Measurements from ENCODE around the gene ZNF417. TPM values are rescaled to one million over a fixed set of nuclear protein-coding genes. Genes with fewer than 3 reads are reported as not detected.
A peak's percentile ranks its signal among the peaks of the same experiment; 100 is the strongest.
"Not testable (repeated sequence)": the region's sequence is repeated elsewhere in the genome, so short reads cannot be mapped to it uniquely, and the experiment has no call there.

The ZNF417 gene
- total RNA-seq, 4 donors from 2014 or later, result 15.0 to 50.1 (median 20.7) TPM

DNA sequence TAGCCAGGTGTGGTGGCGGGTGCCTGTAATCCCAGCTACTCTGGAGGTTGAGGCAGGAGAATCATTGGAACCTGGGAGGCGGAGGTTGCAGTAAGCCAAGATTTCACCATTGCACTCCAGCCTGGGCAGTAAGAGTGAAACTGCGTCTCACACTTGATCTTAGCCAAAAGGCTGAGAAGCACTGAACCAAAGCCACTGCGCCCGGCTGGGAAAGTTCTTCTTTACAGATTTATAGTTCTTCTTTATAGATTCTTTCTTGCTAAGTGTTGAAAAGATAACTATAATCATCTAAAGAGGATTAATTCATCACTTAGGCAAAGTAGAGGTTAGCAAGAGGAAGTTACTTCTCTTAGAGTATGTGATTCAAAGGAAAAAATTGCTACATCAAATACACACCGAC, 11.1 kb downstream of the ZNF417 start:
- no peaks in the 10 kb centered on the region for H3K4me1 ChIP-seq
- no peaks in the 10 kb centered on the region for H3K27me3 ChIP-seq
- intact Hi-C loops (cut with DNase I; ENCODE audit: low total_unique reads), result no loop called here
- DNase-seq, result no peak
- no peak for TF ChIP-seq POLR2A (IDR thresholded peaks at IDR 0.05)
- TF ChIP-seq, protein P1, sequence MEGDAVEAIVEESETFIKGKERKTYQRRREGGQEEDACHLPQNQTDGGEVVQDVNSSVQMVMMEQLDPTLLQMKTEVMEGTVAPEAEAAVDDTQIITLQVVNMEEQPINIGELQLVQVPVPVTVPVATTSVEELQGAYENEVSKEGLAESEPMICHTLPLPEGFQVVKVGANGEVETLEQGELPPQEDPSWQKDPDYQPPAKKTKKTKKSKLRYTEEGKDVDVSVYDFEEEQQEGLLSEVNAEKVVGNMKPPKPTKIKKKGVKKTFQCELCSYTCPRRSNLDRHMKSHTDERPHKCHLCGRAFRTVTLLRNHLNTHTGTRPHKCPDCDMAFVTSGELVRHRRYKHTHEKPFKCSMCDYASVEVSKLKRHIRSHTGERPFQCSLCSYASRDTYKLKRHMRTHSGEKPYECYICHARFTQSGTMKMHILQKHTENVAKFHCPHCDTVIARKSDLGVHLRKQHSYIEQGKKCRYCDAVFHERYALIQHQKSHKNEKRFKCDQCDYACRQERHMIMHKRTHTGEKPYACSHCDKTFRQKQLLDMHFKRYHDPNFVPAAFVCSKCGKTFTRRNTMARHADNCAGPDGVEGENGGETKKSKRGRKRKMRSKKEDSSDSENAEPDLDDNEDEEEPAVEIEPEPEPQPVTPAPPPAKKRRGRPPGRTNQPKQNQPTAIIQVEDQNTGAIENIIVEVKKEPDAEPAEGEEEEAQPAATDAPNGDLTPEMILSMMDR (IDR thresholded peaks at IDR 0.05), result no peak
- H3K9me3 ChIP-seq, result peaks cover 0 to 60% of the 10 kb centered on the region in 2 donors
- no peak overlapping the region for H3K4me3 ChIP-seq
- no peaks in the 10 kb centered on the region for H3K36me3 ChIP-seq
- no peak overlapping the region for H3K27ac ChIP-seq

DNA sequence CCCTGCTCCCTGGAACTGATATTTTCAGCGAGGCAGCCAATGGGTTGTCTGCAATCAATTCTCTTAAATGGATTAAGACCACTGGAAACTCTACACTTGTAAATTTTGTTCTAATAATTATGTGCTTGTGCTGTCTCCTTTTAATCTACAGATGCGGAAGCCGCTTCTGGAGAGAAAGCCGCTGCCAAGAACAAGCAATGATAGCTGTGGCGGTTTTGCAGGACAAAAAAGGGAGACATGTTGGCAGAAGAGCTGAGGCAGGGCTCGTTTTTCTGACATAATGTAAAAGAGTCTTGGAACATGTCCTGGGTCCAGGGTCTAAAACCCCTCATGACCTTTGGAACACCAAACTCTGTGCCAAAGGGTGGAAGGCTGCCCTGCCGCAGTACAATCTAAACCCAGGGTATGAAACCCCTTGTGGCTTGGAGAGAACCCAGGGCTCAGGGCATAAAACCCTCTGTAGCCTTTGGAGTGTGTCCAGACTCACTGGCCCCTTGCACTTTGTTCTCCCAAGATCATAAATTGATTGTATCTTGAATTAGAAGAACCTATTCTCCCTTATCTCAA, 12.7 kb downstream of the ZNF417 start:
- Histone ChIP-seq H3K9me3 (peaks cover 0 to 55% of the 10 kb centered on the region in 2 donors), H3K4me1 (no peaks in the 10 kb centered on the region), H3K27ac (no peak overlapping the region), H3K27me3 (no peaks in the 10 kb centered on the region), H3K4me3 (no peak overlapping the region), H3K36me3 (no peaks in the 10 kb centered on the region)
- no peak for DNase-seq
- intact Hi-C loops (cut with DNase I; ENCODE audit: low total_unique reads), result no loop called here
- TF ChIP-seq POLR2A (IDR thresholded peaks at IDR 0.05), result no peak
- TF ChIP-seq, protein P1 (IDR thresholded peaks at IDR 0.05), result no peak

DNA sequence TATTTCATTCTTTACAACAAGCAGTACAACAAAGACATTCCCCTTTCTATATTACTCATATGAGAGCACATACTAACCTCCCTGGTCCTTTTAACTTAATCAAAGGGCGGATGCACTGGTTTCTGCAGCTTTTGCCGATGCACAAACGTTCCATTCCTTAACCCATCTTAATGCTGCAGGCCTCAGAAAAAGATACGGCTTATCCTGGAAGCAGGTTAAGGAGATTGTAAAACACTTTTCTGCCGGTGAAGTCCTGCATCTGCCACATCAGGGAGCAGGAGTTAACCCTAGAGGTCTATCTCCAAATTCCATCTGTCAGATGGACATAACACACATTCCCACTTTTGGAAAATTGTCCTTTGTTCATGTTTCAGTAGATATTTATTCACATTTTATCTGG, 16.1 kb downstream of the ZNF417 start:
- Histone ChIP-seq H3K36me3 (no peaks in the 10 kb centered on the region), H3K9me3 (peaks cover 0 to 29% of the 10 kb centered on the region in 2 donors), H3K4me3 (no peak overlapping the region), H3K27ac (no peak overlapping the region), H3K4me1 (no peaks in the 10 kb centered on the region), H3K27me3 (no peaks in the 10 kb centered on the region)
- TF ChIP-seq, protein P1 (IDR thresholded peaks at IDR 0.05), result no peak
- no peak for TF ChIP-seq POLR2A (IDR thresholded peaks at IDR 0.05)
- no peak for DNase-seq
- intact Hi-C loops (cut with DNase I; ENCODE audit: low total_unique reads), result no loop called here

DNA sequence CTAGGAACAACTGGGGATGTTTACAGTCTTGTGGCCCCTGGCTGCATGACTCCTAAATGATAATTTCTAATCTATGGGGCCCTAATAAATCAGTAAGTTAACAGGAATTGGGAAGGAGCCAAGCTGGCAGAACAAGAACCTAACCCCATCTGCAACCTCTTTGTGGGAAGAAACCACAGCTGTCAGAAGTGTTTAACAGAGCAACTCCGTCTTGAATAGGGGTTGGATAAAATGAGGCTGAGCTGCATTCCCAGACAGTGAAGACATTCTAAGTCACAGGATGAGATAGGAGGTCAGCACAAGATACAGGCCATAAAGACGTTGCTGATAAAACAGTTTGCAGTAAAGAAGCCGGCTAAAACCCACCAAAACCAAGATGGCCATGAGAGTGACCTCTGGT, 25.7 kb downstream of the ZNF417 start:
- intact Hi-C loops (cut with DNase I; ENCODE audit: low total_unique reads); H3K36me3 ChIP-seq; H3K9me3 ChIP-seq; H3K4me1 ChIP-seq; DNase-seq; H3K4me3 ChIP-seq; H3K27me3 ChIP-seq; H3K27ac ChIP-seq: not testable (repeated sequence)

DNA sequence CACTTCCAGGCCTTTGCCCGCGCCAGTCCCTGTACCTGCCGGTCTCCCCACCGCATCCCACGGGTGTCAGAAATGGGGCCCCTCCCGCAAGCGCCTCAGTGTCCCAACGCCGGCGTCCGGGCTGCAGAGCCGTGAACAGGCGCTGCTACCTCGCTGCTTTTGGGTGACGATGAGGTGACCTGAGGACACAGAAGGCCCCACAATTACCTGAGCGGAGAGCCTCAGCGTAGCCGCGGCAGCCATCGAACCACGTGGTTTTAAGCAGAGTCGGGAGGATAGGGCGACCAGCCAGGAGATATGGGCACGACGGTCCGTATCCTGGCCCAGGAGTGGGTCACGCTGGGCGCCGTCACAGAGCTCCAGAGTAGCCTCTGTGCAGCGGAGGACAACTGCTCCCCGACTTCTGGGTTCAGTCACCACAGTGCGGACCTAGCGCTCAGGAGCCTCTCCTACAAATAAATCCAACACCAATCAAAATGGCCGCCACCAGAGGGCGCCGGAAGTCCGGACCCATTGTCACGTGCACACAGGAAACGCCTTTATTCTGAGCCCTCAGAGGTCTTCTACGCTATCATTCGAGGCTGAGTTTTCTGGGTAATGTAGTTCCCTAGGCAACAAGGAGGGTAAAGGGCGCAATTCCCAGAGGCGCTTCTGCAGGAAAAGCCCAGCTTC, 27.7 kb downstream of the ZNF417 start, which contains the start of gene ZNF814:
Gene ZNF814, minus strand, starts transcription at position 478 of the 672 bp plus-strand sequence. Its CDS starts 235 bp downstream, at position 243.
- H3K9me3 ChIP-seq, result no peaks in the 10 kb centered on the region
- H3K27me3 ChIP-seq, result no peaks in the 10 kb centered on the region
- no peaks in the 10 kb centered on the region for H3K4me1 ChIP-seq
- TF ChIP-seq, protein P1 (IDR thresholded peaks at IDR 0.05), result peak in 3 of 4 experiments; percentile 5 to 17 (median 13)
- no peak for TF ChIP-seq POLR2A (IDR thresholded peaks at IDR 0.05)
- H3K4me3 ChIP-seq, result peak within 1 kb of the TSS; percentile 38 to 42
- peak; percentile 61 to 66 for DNase-seq
- intact Hi-C loops (cut with DNase I; ENCODE audit: low total_unique reads), result no loop called here
- H3K36me3 ChIP-seq, result no peaks in the 10 kb centered on the region
- no peak within 1 kb of the TSS for H3K27ac ChIP-seq

Data from uterus (tissue), 4 donors.